Trophoblast cell (in vitro differentiated cells and primary cell): ENCODE results near the gene ABCB8.
A peak's percentile ranks its signal among the peaks of the same experiment; 100 is the strongest.

Source experiments
- DNase-seq, 2 donors: peaks; one replicate each; pipeline ENCODE4 v3.0.0-alpha.2; 2016
- H2AFZ ChIP-seq: 2 replicates; pipeline ENCODE4 v1.6.1; 2013; ENCODE audit warnings: low read length, moderate library complexity, mild to moderate bottlenecking; ENCODE audit not compliant: insufficient read depth, poor library complexity
- H2AK5ac ChIP-seq: 2 replicates; pipeline ENCODE4 v1.6.1; 2013; ENCODE audit warnings: mild to moderate bottlenecking, low read length
- H2BK120ac ChIP-seq: 2 replicates; pipeline ENCODE4 v1.6.1; 2013; ENCODE audit warnings: low read length, mild to moderate bottlenecking, moderate library complexity; ENCODE audit not compliant: insufficient read depth, poor library complexity
- H2BK12ac ChIP-seq: 2 replicates; pipeline ENCODE4 v1.6.1; 2013; ENCODE audit warnings: mild to moderate bottlenecking, low read length, moderate library complexity
- H2BK5ac ChIP-seq: 2 replicates; pipeline ENCODE4 v1.6.1; 2013; ENCODE audit warnings: low read length, low read depth, moderate library complexity, mild to moderate bottlenecking; ENCODE audit not compliant: poor library complexity
- H3K14ac ChIP-seq: 2 replicates; pipeline ENCODE4 v1.6.1; 2013; ENCODE audit warnings: mild to moderate bottlenecking, low read length
- H3K18ac ChIP-seq: 2 replicates; pipeline ENCODE4 v1.6.1; 2013; ENCODE audit warnings: mild to moderate bottlenecking, low read length
- H3K23ac ChIP-seq: 2 replicates; pipeline ENCODE4 v1.6.1; 2013; ENCODE audit warnings: low read length
- H3K27ac ChIP-seq: 2 replicates; pipeline ENCODE4 v1.5.1; 2013; ENCODE audit warnings: low read depth, mild to moderate bottlenecking, inconsistent platforms, low read length, moderate library complexity
- H3K27me3 ChIP-seq: 2 replicates; pipeline ENCODE4 v1.6.1; 2013; ENCODE audit warnings: inconsistent platforms, mild to moderate bottlenecking, low read length, moderate library complexity; ENCODE audit not compliant: insufficient read depth
- H3K36me3 ChIP-seq, 2 experiments: 1 replicate in 1 of 2; 2 replicates in 1 of 2; pipeline ENCODE4 v1.6.1; 2013; ENCODE audit warnings: low read length in 2 of 2, mild to moderate bottlenecking in 2 of 2, moderate library complexity in 1 of 2; ENCODE audit not compliant: insufficient read depth in 2 of 2, control insufficient read depth in 1 of 2
- H3K4ac ChIP-seq: 2 replicates; pipeline ENCODE4 v1.6.1; 2013; ENCODE audit warnings: low read depth, mild to moderate bottlenecking, low read length, moderate library complexity
- H3K4me1 ChIP-seq, 2 experiments: 1 replicate in 1 of 2; 2 replicates in 1 of 2; pipeline ENCODE4 v1.6.1; 2013; ENCODE audit warnings: low read length in 2 of 2, mild to moderate bottlenecking in 2 of 2, moderate library complexity in 1 of 2; ENCODE audit not compliant: insufficient read depth in 2 of 2, control insufficient read depth in 1 of 2
- H3K4me2 ChIP-seq: 2 replicates; pipeline ENCODE4 v1.6.1; 2013; ENCODE audit warnings: inconsistent platforms, mild to moderate bottlenecking, low read length, moderate library complexity
- H3K4me3 ChIP-seq: 2 replicates; pipeline ENCODE4 v1.5.1; 2013; ENCODE audit warnings: mild to moderate bottlenecking, low read depth, low read length, inconsistent platforms
- H3K79me1 ChIP-seq: one replicate; pipeline ENCODE4 v1.6.1; 2013; ENCODE audit warnings: low read length
- H3K79me2 ChIP-seq: 2 replicates; pipeline ENCODE4 v1.6.1; 2013; ENCODE audit warnings: low read length, mild to moderate bottlenecking; ENCODE audit not compliant: control insufficient read depth, insufficient read depth, poor library complexity
- H3K9ac ChIP-seq: 2 replicates; pipeline ENCODE4 v1.6.1; 2013; ENCODE audit warnings: mild to moderate bottlenecking, low read length
- H3K9me3 ChIP-seq: 2 replicates; pipeline ENCODE4 v1.6.1; 2013; ENCODE audit warnings: low read depth, mild to moderate bottlenecking, control low read depth, inconsistent platforms, low read length; ENCODE audit not compliant: insufficient read depth
- H4K12ac ChIP-seq: 2 replicates; pipeline ENCODE4 v1.6.1; 2013; ENCODE audit warnings: low read depth, mild to moderate bottlenecking, low read length, moderate library complexity
- H4K8ac ChIP-seq: 2 replicates; pipeline ENCODE4 v1.6.1; 2013; ENCODE audit warnings: low read depth, mild to moderate bottlenecking, low read length, moderate library complexity
- H4K91ac ChIP-seq: one replicate; pipeline ENCODE4 v1.6.1; 2013; ENCODE audit warnings: low read depth, mild to moderate bottlenecking, low read length, moderate library complexity
- WGBS: extraction: QIAGEN DNeasy Blood & Tissue Kit; methylation state at CpG from one replicate; pipeline ENCODE4 v1.1.7; 2013; ENCODE audit warnings: missing lambda C conversion rate; ENCODE audit not compliant: insufficient read length, insufficient coverage; ENCODE audit errors: extremely low coverage; 5-methylcytosine and 5-hydroxymethylcytosine counted together

Gene ABCB8

GRCh38 chr7:151053751-151054150, 25.5 kb downstream of the ABCB8 start:
- H2BK120ac ChIP-seq, result no peak overlapping the region
- peaks cover 13% of the 10 kb centered on the region for H3K79me1 ChIP-seq
- H3K4me1 ChIP-seq, result peaks cover 20 to 23% of the 10 kb centered on the region in 2 experiments
- no peak overlapping the region for H2BK5ac ChIP-seq
- H3K9me3 ChIP-seq, result peaks cover 3% of the 10 kb centered on the region
- H3K4me3 ChIP-seq, result no peak overlapping the region
- no peak overlapping the region for H3K4me2 ChIP-seq
- no peak overlapping the region for H4K8ac ChIP-seq
- H3K9ac ChIP-seq, result no peak overlapping the region
- peaks cover 6% of the 10 kb centered on the region for H3K79me2 ChIP-seq
- no peak overlapping the region for H4K91ac ChIP-seq
- H3K18ac ChIP-seq, result no peak overlapping the region
- no peak overlapping the region for H3K4ac ChIP-seq
- no peak overlapping the region for H3K14ac ChIP-seq
- H3K27ac ChIP-seq, result no peak overlapping the region
- H4K12ac ChIP-seq, result no peak overlapping the region
- H3K23ac ChIP-seq, result no peak overlapping the region
- no CpG with 5 or more reads among the region's 8 CpGs for WGBS
- no peak overlapping the region for H2AK5ac ChIP-seq
- no peak for DNase-seq
- no peak overlapping the region for H2AFZ ChIP-seq
- H3K27me3 ChIP-seq, result peaks cover 8% of the 10 kb centered on the region
- H3K36me3 ChIP-seq, result peaks cover 0 to 4% of the 10 kb centered on the region in 2 experiments
- H2BK12ac ChIP-seq, result no peak overlapping the region

- Histone ChIP-seq H4K12ac (no peak overlapping the region), H3K27me3 (no peaks in the 10 kb centered on the region)
These were observed 28.0 kb downstream of the ABCB8 start for GRCh38 chr7:151056283-151056665.

GRCh38 chr7:151056666-151057505, 28.6 kb downstream of the ABCB8 start:
- Histone ChIP-seq H3K27ac (no peak overlapping the region), H3K9ac (peak overlapping the region; percentile 6), H2AK5ac (no peak overlapping the region), H3K4me1 (peaks cover 37 to 39% of the 10 kb centered on the region in 2 experiments), H3K4ac (no peak overlapping the region), H4K8ac (peak overlapping the region; percentile 63), H2BK12ac (no peak overlapping the region), H2BK5ac (peak overlapping the region; percentile 27), H3K36me3 (peaks cover 1 to 5% of the 10 kb centered on the region in 2 experiments), H3K9me3 (no peaks in the 10 kb centered on the region), H3K79me2 (peaks cover 23% of the 10 kb centered on the region), H2BK120ac (no peak overlapping the region), H4K12ac (no peak overlapping the region), H2AFZ (peak overlapping the region; percentile 24), H3K4me3 (peak overlapping the region; percentile 63), H3K23ac (no peak overlapping the region), H3K79me1 (peaks cover 33% of the 10 kb centered on the region), H3K18ac (peak overlapping the region; percentile 1), H3K4me2 (peak overlapping the region; percentile 90), H4K91ac (peak overlapping the region; percentile 70), H3K14ac (peak overlapping the region; percentile 5), H3K27me3 (no peaks in the 10 kb centered on the region)
- DNase-seq, result peak; percentile 66 to 68
- no CpG with 5 or more reads among the region's 29 CpGs for WGBS

More at GRCh38 chr7:151056283-151056665, 28.0 kb downstream of the ABCB8 start:
- Histone ChIP-seq H2AFZ (no peak overlapping the region), H3K36me3 (peaks cover 0 to 4% of the 10 kb centered on the region in 2 experiments), H3K4me1 (peaks cover 31 to 33% of the 10 kb centered on the region in 2 experiments), H3K9ac (no peak overlapping the region), H4K91ac (no peak overlapping the region), H3K18ac (no peak overlapping the region), H3K4ac (no peak overlapping the region), H3K79me2 (peaks cover 20% of the 10 kb centered on the region), H3K4me3 (no peak overlapping the region), H3K9me3 (no peaks in the 10 kb centered on the region), H4K8ac (peak overlapping the region; percentile 11), H3K23ac (no peak overlapping the region), H3K4me2 (no peak overlapping the region), H2BK120ac (no peak overlapping the region), H2BK5ac (no peak overlapping the region), H3K14ac (no peak overlapping the region), H3K79me1 (peaks cover 31% of the 10 kb centered on the region), H2AK5ac (no peak overlapping the region), H2BK12ac (no peak overlapping the region), H3K27ac (no peak overlapping the region)
- whole genome bisulfite sequencing, result no CpG with 5 or more reads among the region's 6 CpGs
- no peak for DNase-seq

GRCh38 chr7:151057506-151057988, 29.3 kb downstream of the ABCB8 start, which contains the start of gene CDK5:
CDK5 (minus strand) TSS chr7:151057897; CDS start chr7:151057848, 49 bp downstream.
- peak within 1 kb of the TSS; percentile 63 for H3K4me3 ChIP-seq

More at GRCh38 chr7:151057506-151057988, 29.3 kb downstream of the ABCB8 start, which contains the start of gene CDK5:
- Histone ChIP-seq H3K4me2 (peak within 1 kb of the TSS; percentile 90), H3K4me1 (peaks cover 44% of the 10 kb centered on the region in 2 experiments), H2BK12ac (peak within 1 kb of the TSS; percentile 37), H2AFZ (peak within 1 kb of the TSS; percentile 58), H3K36me3 (peaks cover 3 to 6% of the 10 kb centered on the region in 2 experiments), H3K9me3 (no peaks in the 10 kb centered on the region), H2BK5ac (peak within 1 kb of the TSS; percentile 81), H3K14ac (peak within 1 kb of the TSS; percentile 87), H2AK5ac (peak within 1 kb of the TSS; percentile 82), H3K4ac (peak within 1 kb of the TSS; percentile 48), H2BK120ac (peak within 1 kb of the TSS; percentile 69), H3K27ac (peak within 1 kb of the TSS; percentile 84), H4K91ac (peak within 1 kb of the TSS; percentile 88), H3K9ac (peak within 1 kb of the TSS; percentile 75), H4K8ac (peak within 1 kb of the TSS; percentile 95), H3K79me1 (peaks cover 37% of the 10 kb centered on the region), H3K27me3 (no peaks in the 10 kb centered on the region), H4K12ac (peak within 1 kb of the TSS; percentile 82), H3K23ac (no peak within 1 kb of the TSS), H3K18ac (peak within 1 kb of the TSS; percentile 77), H3K79me2 (peaks cover 25% of the 10 kb centered on the region)
- no peak for DNase-seq
- WGBS, result no CpG with 5 or more reads among the region's 30 CpGs
